Fibroblast of pulmonary artery (primary cell): ENCODE data around the gene CA6.
"Not testable (repeated sequence)": the region's sequence is repeated elsewhere in the genome, so short reads cannot be mapped to it uniquely, and the experiment has no call there.

Experiments
- DNase-seq: peaks from one replicate; pipeline ENCODE4 v3.0.0-alpha.2; 2010; ENCODE audit warnings: low read depth
- H3K4me3 ChIP-seq: replicated peaks from 2 replicates; pipeline ENCODE4 v1.5.1; 2011; ENCODE audit warnings: low read depth, mild to moderate bottlenecking, control low read depth, low read length, moderate library complexity
- TF ChIP-seq, protein P1 (sequence below): IDR thresholded peaks from 2 replicates; pipeline ENCODE4 v1.5.1; 2011; ENCODE audit warnings: mild to moderate bottlenecking, control low read depth, low read length, inconsistent platforms; ENCODE audit errors: missing control alignments

The CA6 gene

DNA sequence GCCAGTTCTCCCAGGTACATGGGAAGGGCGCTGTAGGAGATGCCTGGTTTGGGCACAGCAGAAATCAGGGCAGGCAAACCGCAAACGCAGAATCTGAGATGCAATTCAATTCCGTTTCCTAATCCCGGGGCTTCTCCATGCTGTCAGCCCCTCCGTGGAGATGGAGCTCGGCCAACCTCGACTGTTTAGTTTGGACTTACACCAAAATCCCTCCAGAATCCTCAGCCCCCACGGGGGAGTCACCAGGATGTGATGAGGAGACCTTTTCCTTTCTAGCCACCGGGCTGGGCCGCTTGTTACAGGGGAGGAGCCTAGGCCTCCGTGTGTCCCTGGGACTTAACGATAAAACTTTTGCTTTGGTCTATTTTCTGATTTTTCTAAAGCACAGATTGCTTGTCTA, 72.7 kb downstream of the CA6 start:
- TF ChIP-seq, protein P1, sequence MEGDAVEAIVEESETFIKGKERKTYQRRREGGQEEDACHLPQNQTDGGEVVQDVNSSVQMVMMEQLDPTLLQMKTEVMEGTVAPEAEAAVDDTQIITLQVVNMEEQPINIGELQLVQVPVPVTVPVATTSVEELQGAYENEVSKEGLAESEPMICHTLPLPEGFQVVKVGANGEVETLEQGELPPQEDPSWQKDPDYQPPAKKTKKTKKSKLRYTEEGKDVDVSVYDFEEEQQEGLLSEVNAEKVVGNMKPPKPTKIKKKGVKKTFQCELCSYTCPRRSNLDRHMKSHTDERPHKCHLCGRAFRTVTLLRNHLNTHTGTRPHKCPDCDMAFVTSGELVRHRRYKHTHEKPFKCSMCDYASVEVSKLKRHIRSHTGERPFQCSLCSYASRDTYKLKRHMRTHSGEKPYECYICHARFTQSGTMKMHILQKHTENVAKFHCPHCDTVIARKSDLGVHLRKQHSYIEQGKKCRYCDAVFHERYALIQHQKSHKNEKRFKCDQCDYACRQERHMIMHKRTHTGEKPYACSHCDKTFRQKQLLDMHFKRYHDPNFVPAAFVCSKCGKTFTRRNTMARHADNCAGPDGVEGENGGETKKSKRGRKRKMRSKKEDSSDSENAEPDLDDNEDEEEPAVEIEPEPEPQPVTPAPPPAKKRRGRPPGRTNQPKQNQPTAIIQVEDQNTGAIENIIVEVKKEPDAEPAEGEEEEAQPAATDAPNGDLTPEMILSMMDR = no peak
- no peak overlapping the region for H3K4me3 ChIP-seq
- DNase-seq = peak; percentile 72

DNA sequence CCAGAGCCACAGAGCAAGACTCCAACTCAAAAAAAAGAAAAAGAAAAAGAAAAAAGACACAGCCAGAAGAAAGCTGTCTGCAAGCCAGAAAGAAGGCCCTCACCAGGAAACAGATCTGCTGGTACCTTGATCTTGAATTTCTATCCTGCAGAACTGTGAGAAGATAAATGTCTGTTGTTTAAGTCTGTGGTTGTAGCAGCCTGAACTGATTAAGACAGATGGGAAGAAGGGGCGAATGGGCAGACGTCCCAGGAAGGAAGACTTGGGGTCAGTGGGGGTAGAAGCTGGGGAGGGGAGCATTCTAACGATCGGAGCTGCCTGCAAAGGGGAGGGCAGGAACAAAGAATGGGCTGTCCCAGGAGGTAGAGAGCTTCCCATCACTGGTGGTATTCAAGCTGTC, 74.2 kb downstream of the CA6 start:
- no peak overlapping the region for H3K4me3 ChIP-seq
- TF ChIP-seq, protein P1 = no peak
- DNase-seq = no peak

DNA sequence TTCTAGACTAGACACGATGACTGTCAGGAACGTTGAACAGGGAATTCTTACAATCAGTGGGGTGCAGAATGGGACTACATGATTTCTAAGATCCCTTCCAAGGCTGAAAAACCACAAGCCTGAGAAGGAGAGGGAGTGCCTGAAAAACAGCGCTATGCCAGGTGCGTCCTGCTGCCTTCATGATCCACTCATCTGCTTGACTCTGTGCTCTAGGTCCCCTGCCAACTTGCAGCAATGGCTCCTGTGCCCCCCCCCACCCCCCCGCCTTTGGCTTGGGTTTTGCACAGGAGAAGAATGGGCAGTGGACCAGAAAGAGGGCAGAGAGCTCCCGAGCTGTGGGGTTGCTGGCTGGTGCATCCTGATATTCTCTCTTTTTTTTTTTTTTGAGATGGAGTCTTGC, 74.6 kb downstream of the CA6 start:
- TF ChIP-seq, protein P1 = no peak
- no peak overlapping the region for H3K4me3 ChIP-seq
- DNase-seq = no peak

DNA sequence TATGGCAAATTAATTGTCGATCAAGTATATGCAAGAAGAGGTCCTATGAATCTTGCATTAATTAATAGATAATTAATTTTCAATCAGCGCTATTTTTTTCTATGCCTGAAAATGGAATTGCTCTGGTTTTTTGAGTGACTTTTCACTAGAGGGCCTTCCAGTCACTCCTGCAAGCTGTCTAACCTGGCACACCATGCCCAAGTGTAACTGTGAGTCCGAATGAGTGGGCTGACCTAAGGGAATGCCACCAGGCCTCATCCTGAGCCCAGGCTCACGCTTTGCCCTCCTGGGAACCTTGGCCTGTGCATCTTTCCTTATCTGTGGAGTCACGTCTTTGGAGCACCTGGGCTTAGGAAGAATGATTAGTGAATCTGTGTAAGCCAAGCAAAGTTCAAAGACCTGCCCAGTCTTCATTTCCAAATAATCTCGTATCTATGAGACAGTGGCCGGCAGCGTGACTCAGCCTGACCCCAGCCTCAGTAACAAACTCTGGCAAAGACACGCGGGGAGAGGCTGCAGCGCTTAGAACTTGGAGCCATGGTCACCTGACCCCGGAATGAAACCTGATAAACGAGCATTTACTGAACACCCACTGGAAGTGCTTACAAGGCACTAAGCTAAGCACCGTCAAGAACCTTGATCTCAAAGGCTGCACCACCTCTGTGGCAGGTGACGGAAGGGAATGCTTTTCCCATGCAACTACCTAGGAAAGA, 76.5 kb downstream of the CA6 start:
- not testable (repeated sequence) for DNase-seq, H3K4me3 ChIP-seq

DNA sequence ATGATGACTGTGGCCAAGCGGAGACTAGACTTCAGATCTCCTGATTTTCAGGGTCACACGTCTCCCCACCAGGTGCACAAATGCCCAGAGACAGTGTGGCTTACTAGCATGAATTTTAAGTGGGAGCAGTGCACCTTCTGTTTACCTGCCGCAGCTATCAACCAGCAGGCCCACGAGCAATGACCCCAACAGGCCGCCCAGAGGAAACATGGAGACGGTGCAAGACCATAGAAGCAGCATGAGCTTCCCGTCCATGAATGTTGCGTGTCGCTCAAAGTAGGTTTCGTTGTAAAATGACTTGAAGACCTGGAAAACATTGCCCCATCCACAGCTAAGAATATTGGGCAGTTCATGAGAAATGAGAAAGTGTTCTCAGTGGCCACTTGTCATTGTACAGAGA, 77.1 kb downstream of the CA6 start:
- TF ChIP-seq, protein P1 = no peak
- DNase-seq = no peak

More for the DNA sequence above, 77.1 kb downstream of the CA6 start:
- no peak overlapping the region for H3K4me3 ChIP-seq
